H1 (cell line): ENCODE measurements around the gene PHKG2. TPM values are rescaled to one million over a fixed set of nuclear protein-coding genes. Genes with fewer than 3 reads are reported as not detected.

Source experiments
- CTCF ChIA-PET: fragments of 300-600 bp; sonication (Branson Sonifier 250); formaldehyde crosslinking; loops from one replicate; lab custom pipeline; 2021; ENCODE audit not compliant: partially characterized antibody; lab: Charles Lee
- POLR2A ChIA-PET: fragments of 300-600 bp; sonication (Branson Sonifier 250); formaldehyde crosslinking; loops from one replicate; lab custom pipeline; 2021; ENCODE audit warnings: inconsistent platforms; ENCODE audit not compliant: partially characterized antibody; lab: Charles Lee
- DNase-seq, 2 experiments: peaks; one replicate each; pipeline versions ENCODE4 v3.0.0 to v3.0.0-alpha.2; 2010 to 2022; ENCODE audit warnings: low spot score in 2 of 2, low read depth in 1 of 2, mixed read lengths in 1 of 2
- FAIRE-seq: peaks from 2 replicates; lab custom pipeline; 2011; peaks lifted over from hg19 to GRCh38; lab: Jason Lieb, UNC
- H2AFZ ChIP-seq: 2 replicates; pipeline ENCODE4 v1.8.1; 2012; ENCODE audit warnings: low read length, inconsistent platforms
- H2AK5ac ChIP-seq: 2 replicates; pipeline ENCODE4 v1.6.1; 2013; ENCODE audit warnings: low read depth, low read length
- H2BK120ac ChIP-seq: replicated peaks from 2 replicates; pipeline ENCODE3; 2013; ENCODE audit warnings: low read depth, low read length, inconsistent platforms
- H2BK12ac ChIP-seq: 2 replicates; pipeline ENCODE4 v1.6.1; 2013; ENCODE audit warnings: low read depth, low read length
- H2BK15ac ChIP-seq: 2 replicates; pipeline ENCODE4 v1.6.1; 2013; ENCODE audit warnings: low read length
- H2BK20ac ChIP-seq: 2 replicates; pipeline ENCODE4 v1.6.1; 2013; ENCODE audit warnings: low read length
- H2BK5ac ChIP-seq: 2 replicates; pipeline ENCODE4 v1.6.1; 2013; ENCODE audit warnings: low read depth, low read length
- H3K14ac ChIP-seq: 2 replicates; pipeline ENCODE4 v1.6.1; 2013; ENCODE audit warnings: inconsistent platforms; ENCODE audit not compliant: insufficient read length
- H3K18ac ChIP-seq: 2 replicates; pipeline ENCODE4 v1.6.1; 2013; ENCODE audit warnings: low read length; ENCODE audit errors: extremely low read depth
- H3K23ac ChIP-seq: 2 replicates; pipeline ENCODE4 v1.6.1; 2013; ENCODE audit warnings: inconsistent platforms; ENCODE audit not compliant: insufficient read length
- H3K23me2 ChIP-seq: 2 replicates; pipeline ENCODE4 v1.6.1; 2013; ENCODE audit warnings: low read depth, low read length
- H3K27ac ChIP-seq: 2 replicates; pipeline ENCODE4 v1.6.1; 2011; ENCODE audit warnings: low read depth, low read length, inconsistent platforms
- H3K27me3 ChIP-seq, 4 experiments: replicated peaks in 1 of 4; 1 replicate in 1 of 4; 2 replicates in 3 of 4; pipeline versions ENCODE4 v1.6.1 to v1.8.1; 2011 to 2013; ENCODE audit warnings: low read length in 3 of 4, mild to moderate bottlenecking in 3 of 4, inconsistent platforms in 2 of 4, mixed read lengths in 2 of 4, moderate library complexity in 1 of 4; ENCODE audit not compliant: control insufficient read depth in 3 of 4, insufficient read depth in 3 of 4; ENCODE audit errors: extremely low read depth in 1 of 4
- H3K36me3 ChIP-seq, 4 experiments: 2 replicates each; pipeline versions ENCODE4 v1.6.1 to v1.8.1; 2011 to 2013; ENCODE audit warnings: mild to moderate bottlenecking in 4 of 4, low read length in 3 of 4, moderate library complexity in 2 of 4, control low read depth in 1 of 4, inconsistent platforms in 1 of 4; ENCODE audit not compliant: insufficient read depth in 4 of 4, control insufficient read depth in 2 of 4
- H3K4ac ChIP-seq: replicated peaks from 2 replicates; pipeline ENCODE3; 2013; ENCODE audit warnings: low read length, low read depth, mixed read lengths, inconsistent platforms; ENCODE audit not compliant: insufficient read length
- H3K4me1 ChIP-seq, 4 experiments: replicated peaks in 1 of 4; 1 replicate in 1 of 4; 2 replicates in 3 of 4; pipeline versions ENCODE4 v1.6.1 to v1.8.1; 2011 to 2013; ENCODE audit warnings: low read length in 3 of 4, inconsistent platforms in 2 of 4, mixed read lengths in 1 of 4; ENCODE audit not compliant: insufficient read depth in 4 of 4, control insufficient read depth in 3 of 4
- H3K4me2 ChIP-seq, 2 experiments: 2 replicates each; pipeline versions ENCODE4 v1.6.1 to v1.8.1; 2011 to 2013; ENCODE audit warnings: low read depth in 2 of 2, low read length in 2 of 2, control low read depth in 1 of 2, inconsistent platforms in 1 of 2, mild to moderate bottlenecking in 1 of 2; ENCODE audit not compliant: insufficient read depth in 1 of 2
- H3K4me3 ChIP-seq, 4 experiments: fragments of 200-600, 300-600 bp in 1 of 4; sonication (generic), shearing (Covaris generic), sonication (Bioruptor Twin) in 1 of 4; 2 replicates each; pipeline versions ENCODE4 v1.5.1 to v1.8.1; 2011 to 2016; ENCODE audit warnings: low read length in 4 of 4, low read depth in 3 of 4, control low read depth in 2 of 4, inconsistent platforms in 2 of 4, mild to moderate bottlenecking in 2 of 4, mixed read lengths in 1 of 4, moderate library complexity in 1 of 4; ENCODE audit not compliant: insufficient read depth in 2 of 4; ENCODE audit errors: extremely low read depth in 1 of 4
- H3K56ac ChIP-seq: replicated peaks from 2 replicates; pipeline ENCODE3; 2013; ENCODE audit warnings: low read depth, mild to moderate bottlenecking, mixed read lengths, low read length, inconsistent platforms; ENCODE audit not compliant: insufficient read length
- H3K79me1 ChIP-seq: 2 replicates; pipeline ENCODE4 v1.6.1; 2013; ENCODE audit warnings: low read depth, low read length, control low read depth
- H3K79me2 ChIP-seq, 2 experiments: 2 replicates each; pipeline versions ENCODE4 v1.6.1 to v1.8.1; 2012 to 2013; ENCODE audit warnings: low read length in 2 of 2, mild to moderate bottlenecking in 2 of 2, inconsistent platforms in 1 of 2; ENCODE audit not compliant: insufficient read depth in 2 of 2, control insufficient read depth in 1 of 2
- H3K9ac ChIP-seq, 4 experiments: replicated peaks in 1 of 4; 1 replicate in 1 of 4; 2 replicates in 3 of 4; pipeline versions ENCODE4 v1.6.1 to v1.8.1; 2011 to 2013; ENCODE audit warnings: low read depth in 3 of 4, low read length in 3 of 4, control low read depth in 2 of 4, mild to moderate bottlenecking in 2 of 4, moderate library complexity in 2 of 4, inconsistent platforms in 1 of 4; ENCODE audit errors: extremely low read depth in 1 of 4
- H3K9me3 ChIP-seq, 2 experiments: 2 replicates each; pipeline versions ENCODE4 v1.6.1 to v1.8.1; 2012 to 2013; ENCODE audit warnings: mild to moderate bottlenecking in 2 of 2, moderate library complexity in 2 of 2, control low read depth in 1 of 2, inconsistent platforms in 1 of 2, low read depth in 1 of 2, low read length in 1 of 2, mixed read lengths in 1 of 2; ENCODE audit not compliant: insufficient read depth in 2 of 2
- H4K20me1 ChIP-seq, 2 experiments: replicated peaks in 1 of 2; 2 replicates each; pipeline versions ENCODE3 to v1.8.1; 2011 to 2013; ENCODE audit warnings: inconsistent platforms in 2 of 2, low read length in 2 of 2, mild to moderate bottlenecking in 1 of 2; ENCODE audit not compliant: insufficient read depth in 2 of 2, control insufficient read depth in 1 of 2
- H4K5ac ChIP-seq: 2 replicates; pipeline ENCODE4 v1.6.1; 2013; ENCODE audit warnings: low read length, low read depth, mixed read lengths, inconsistent platforms; ENCODE audit not compliant: insufficient read length
- H4K8ac ChIP-seq: 2 replicates; pipeline ENCODE4 v1.8.0; 2013; ENCODE audit warnings: mild to moderate bottlenecking, moderate library complexity, low read length, inconsistent platforms; ENCODE audit not compliant: insufficient read depth; ENCODE audit errors: extremely low read depth
- H4K91ac ChIP-seq: replicated peaks from 2 replicates; pipeline ENCODE3; 2013; ENCODE audit warnings: low read length, mixed read lengths, inconsistent platforms; ENCODE audit not compliant: insufficient read length
- GABPA ChIP-seq: IDR thresholded peaks from 2 replicates; pipeline ENCODE4 v1.6.1; 2011; ENCODE audit warnings: mild to moderate bottlenecking, low read length, moderate library complexity, borderline replicate concordance; ENCODE audit not compliant: insufficient read depth
- GTF2F1 ChIP-seq: IDR thresholded peaks from 2 replicates; pipeline ENCODE4 v1.6.1; 2012; ENCODE audit warnings: low read depth, low read length, improper control_type of control experiment, borderline replicate concordance
- KDM1A ChIP-seq: fragments of 200-600, 300-600 bp; sonication (generic); IDR thresholded peaks from 2 replicates; pipeline ENCODE4 v1.7.1; 2016; ENCODE audit warnings: mild to moderate bottlenecking, low read length, borderline replicate concordance
- RFX5 ChIP-seq: IDR thresholded peaks from 2 replicates; pipeline ENCODE4 v1.6.1; 2011; ENCODE audit warnings: low read depth, low read length, improper control_type of control experiment, borderline replicate concordance
- SP1 ChIP-seq: IDR thresholded peaks from 2 replicates; pipeline ENCODE4 v1.6.1; 2011; ENCODE audit warnings: low read depth, low read length
- SRF ChIP-seq: IDR thresholded peaks from 2 replicates; pipeline ENCODE4 v1.6.1; 2011; ENCODE audit warnings: mild to moderate bottlenecking, low read depth, low read length, moderate library complexity
- SUZ12 ChIP-seq: fragments of 200-600 bp; sonication (generic); IDR thresholded peaks from 2 replicates; pipeline ENCODE4 v1.6.1; 2012; ENCODE audit warnings: mild to moderate bottlenecking, inconsistent platforms, low read length, moderate library complexity, mixed read lengths
- WGBS, 2 experiments: shearing (Covaris generic) in 1 of 2; methylation state at CpG; one replicate each; pipeline versions ENCODE4 v1.1.6 to v1.1.7; 2013 to 2015; ENCODE audit warnings: low lambda C conversion rate in 2 of 2, mixed read lengths in 2 of 2, inconsistent platforms in 1 of 2, low coverage in 1 of 2, missing lambda C conversion rate in 1 of 2; ENCODE audit not compliant: insufficient replicate concordance in 2 of 2, insufficient coverage in 1 of 2, insufficient read length in 1 of 2; ENCODE audit errors: extremely low coverage in 1 of 2, missing lambda C conversion rate in 1 of 2; 5-methylcytosine and 5-hydroxymethylcytosine counted together
- polyA plus RNA-seq, 7 experiments: library from polyadenylated mRNA; depleted of rRNA in 3 of 7; stranded (reverse) in 5 of 7; unstranded in 2 of 7; fragments of >200 nt in 5 of 7; fragments of 200-250 nt in 2 of 7; gene quantifications; 1 replicate in 5 of 7; 2 replicates in 1 of 7; 4 replicates in 1 of 7; pipeline versions ENCODE4 v1.2.1 to v1.2.3, GENCODE V29; 2011 to 2013; ENCODE audit warnings: missing spikeins in 2 of 7, mixed read lengths in 2 of 7
- total RNA-seq: library from RNA; stranded (reverse); fragmentation: NEBNext Ultra II Directional; extraction: Animal tissue kit (Norgen Biotek cat#: 25700); gene quantifications from 2 replicates; pipeline ENCODE4 v1.2.1, GENCODE V29; 2021

PHKG2 gene
- total and polyA plus RNA-seq, 2 of the 8 experiments (the other 6 are each of a cell fraction or from before 2014, with no cell fraction given), result 36.0 to 53.4 TPM

DNA sequence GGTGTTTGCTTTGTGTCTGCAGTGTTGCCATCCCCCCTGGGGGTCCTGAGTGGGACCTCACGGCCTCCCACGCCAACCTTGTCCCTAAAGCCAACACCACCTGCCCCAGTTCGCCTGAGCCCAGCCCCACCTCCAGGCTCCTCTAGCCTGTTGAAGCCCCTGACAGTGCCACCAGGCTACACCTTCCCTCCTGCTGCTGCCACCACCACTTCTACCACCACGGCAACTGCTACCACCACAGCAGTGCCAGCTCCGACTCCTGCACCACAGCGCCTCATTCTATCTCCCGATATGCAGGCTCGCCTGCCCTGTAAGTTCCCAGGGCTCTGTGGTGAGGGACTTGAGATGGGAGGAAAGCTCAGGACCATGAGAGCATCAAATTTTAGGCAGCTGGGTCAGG, 27.1 kb upstream of the PHKG2 start:
- CTCF ChIA-PET, result interaction anchor here (1.2 to 1.6 kb wide), 2 partner anchors 12 to 61 kb away, joined by 3 to 7 read pairs; no protein-coding TSS in a partner anchor
- TF ChIP-seq SUZ12 (no peak), KDM1A (no peak), SRF (no peak), GTF2F1 (no peak), GABPA (no peak), RFX5 (no peak), SP1 (no peak)

More for the DNA sequence above, 27.1 kb upstream of the PHKG2 start:
- no peak for FAIRE-seq
- Histone ChIP-seq H3K14ac (no peak overlapping the region), H2BK20ac (no peak overlapping the region), H3K79me1 (peaks cover 6% of the 10 kb centered on the region; the same call in 1 of the 2 replicates), H4K8ac (no peak overlapping the region), H3K23me2 (no peaks in the 10 kb centered on the region; the same call in 1 of the 2 replicates), H3K18ac (no peak overlapping the region), H3K56ac (no peak overlapping the region), H4K5ac (no peak overlapping the region), H2BK120ac (no peak overlapping the region), H3K4me3 (no peak overlapping the region), H3K4me2 (no peak overlapping the region), H3K9ac (no peak overlapping the region), H3K27me3 (no peaks in the 10 kb centered on the region), H2AFZ (no peak overlapping the region), H3K36me3 (peaks cover 44 to 79% (median 74%) of the 10 kb centered on the region in 4 experiments), H3K79me2 (no peaks in the 10 kb centered on the region), H3K4ac (no peak overlapping the region), H2BK12ac (no peak overlapping the region), H2BK5ac (no peak overlapping the region), H3K27ac (no peak overlapping the region), H2BK15ac (no peak overlapping the region), H4K20me1 (peaks cover 8 to 28% of the 10 kb centered on the region in 2 experiments), H4K91ac (no peak overlapping the region), H3K4me1 (no peaks in the 10 kb centered on the region), H3K23ac (no peak overlapping the region), H3K9me3 (no peaks in the 10 kb centered on the region), H2AK5ac (no peak overlapping the region)
- POLR2A ChIA-PET, result interaction anchor here (0.6 to 6.8 kb wide), 8 partner anchors 9 to 321 kb away, joined by 3 to 80 read pairs (median 13); partner anchors contain the start of genes PHKG2 and SRCAP
- no peak for DNase-seq
- 94% methylated on average over 8 of the region's 8 CpGs; no CpG with 5 or more reads in 1 of the 2 experiments for WGBS, 2 experiments
